A549 treated with CORT108297 at 1 μM for 4 hours (cell line): ENCODE measurements around the gene HMGXB4. TPM values are rescaled to one million over a fixed set of nuclear protein-coding genes. Genes with fewer than 3 reads are reported as not detected.

Experiments
- total RNA-seq: library from RNA; stranded (reverse); fragments of 200-300 nt; extraction: Qiagen RNA extraction; gene quantifications from 5 replicates; pipeline ENCODE4 v1.2.3, GENCODE V29; 2022

Gene HMGXB4, protein sequence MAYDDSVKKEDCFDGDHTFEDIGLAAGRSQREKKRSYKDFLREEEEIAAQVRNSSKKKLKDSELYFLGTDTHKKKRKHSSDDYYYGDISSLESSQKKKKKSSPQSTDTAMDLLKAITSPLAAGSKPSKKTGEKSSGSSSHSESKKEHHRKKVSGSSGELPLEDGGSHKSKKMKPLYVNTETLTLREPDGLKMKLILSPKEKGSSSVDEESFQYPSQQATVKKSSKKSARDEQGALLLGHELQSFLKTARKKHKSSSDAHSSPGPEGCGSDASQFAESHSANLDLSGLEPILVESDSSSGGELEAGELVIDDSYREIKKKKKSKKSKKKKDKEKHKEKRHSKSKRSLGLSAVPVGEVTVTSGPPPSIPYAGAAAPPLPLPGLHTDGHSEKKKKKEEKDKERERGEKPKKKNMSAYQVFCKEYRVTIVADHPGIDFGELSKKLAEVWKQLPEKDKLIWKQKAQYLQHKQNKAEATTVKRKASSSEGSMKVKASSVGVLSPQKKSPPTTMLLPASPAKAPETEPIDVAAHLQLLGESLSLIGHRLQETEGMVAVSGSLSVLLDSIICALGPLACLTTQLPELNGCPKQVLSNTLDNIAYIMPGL
- 8.6 to 15.0 TPM (median 11.9 TPM) in 5 replicates for total RNA-seq

GRCh38 chr22:35257321-35258190, at the start of gene HMGXB4:
HMGXB4 (plus strand) TSS chr22:35257493; CDS start chr22:35262391, 4,898 bp downstream.

DNA sequence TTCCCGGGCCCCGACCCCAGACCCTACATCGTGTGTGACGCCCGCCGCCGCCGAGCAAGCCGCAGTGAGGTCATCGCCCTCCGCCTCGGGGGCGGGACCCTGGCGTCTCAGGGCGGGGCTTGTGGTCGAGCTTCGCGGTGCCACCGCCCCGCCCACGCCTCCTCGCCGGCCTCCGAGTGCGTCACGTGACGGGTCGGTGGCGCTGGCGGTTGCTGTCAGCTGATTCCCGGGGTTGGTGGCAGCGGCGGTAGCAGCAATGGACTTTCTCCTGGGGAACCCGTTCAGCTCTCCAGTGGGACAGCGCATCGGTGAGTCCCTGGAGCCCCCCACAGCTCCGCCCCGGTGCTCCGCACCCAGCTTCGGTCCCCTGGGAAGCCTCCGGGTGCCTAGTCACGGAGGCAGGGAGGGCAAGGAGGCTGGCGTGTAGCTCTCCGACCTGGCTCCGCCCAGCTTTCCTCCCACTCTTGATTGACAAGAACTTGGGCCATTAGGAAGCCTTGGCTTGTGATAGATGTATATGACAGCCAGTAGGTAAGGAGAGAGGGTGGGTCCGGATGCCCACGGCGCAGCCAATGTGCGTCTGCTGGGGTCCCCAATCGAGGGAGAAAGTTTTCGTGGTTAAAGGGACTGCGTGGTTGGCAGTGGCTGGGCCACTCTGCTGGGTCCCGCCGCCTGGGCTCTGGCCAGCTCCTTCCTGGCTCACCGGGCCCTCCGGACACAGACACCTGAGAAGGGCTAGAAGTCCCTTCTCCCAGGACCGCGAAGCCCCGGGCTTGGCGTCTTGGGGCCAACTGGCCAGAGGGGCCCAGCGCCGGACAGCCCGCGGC, 42.6 kb downstream of the HMGXB4 start, which contains the start of gene TOM1:
TSS of gene TOM1 (plus strand) at position 222 of the 827 bp plus-strand sequence. CDS start at position 257, 35 bp downstream.

Other genes starting within 250 kb of the HMGXB4 start
- gene ISX, start 191.3 kb upstream of the HMGXB4 start, total RNA-seq = not detected in 5 replicates
- gene TOM1, start 42.4 kb downstream of the HMGXB4 start, total RNA-seq = 14.9 to 15.8 TPM (median 15.1 TPM) in 5 replicates
- gene HMOX1, start 123.6 kb downstream of the HMGXB4 start, total RNA-seq = 537 to 845 TPM (median 616 TPM) in 5 replicates
- 58.3 to 98.3 TPM (median 83.8 TPM) in 5 replicates for gene MCM5, start 142.6 kb downstream of the HMGXB4 start, total RNA-seq